HepG2 (cell line): Measurements from ENCODE around the gene ALS2CL. TPM values are rescaled to one million over a fixed set of nuclear protein-coding genes. Genes with fewer than 3 reads are reported as not detected.

ENCODE experiments used
- ATAC-seq: fragments of 200-7000 bp; cut with Tn5 transposase; 3 replicates; pipeline ENCODE4 v1.9.1; 2020; ENCODE audit warnings: mild to moderate bottlenecking, moderate library complexity
- BruUV-seq: library from RNA; stranded (reverse); fragments of 400-500 nt; replicated peaks from 2 replicates; lab custom pipeline; 2021; lab: Mats Ljungman, UMichigan
- CTCF ChIA-PET: fragments of 300-600 bp; formaldehyde crosslinking; extraction: SDS; loops from one replicate; lab custom pipeline; 2021; ENCODE audit warnings: low total read pairs, inconsistent platforms, low intra/inter-chr PET ratio; lab: Yijun Ruan, JAX
- POLR2A ChIA-PET: fragments of 350-600 bp; sonication (Branson Sonifier 250); formaldehyde crosslinking; loops from one replicate; lab custom pipeline; 2020; ENCODE audit warnings: antibody characterized with exemption, inconsistent platforms; lab: Yijun Ruan, JAX
- DNase-seq: peaks from one replicate; pipeline ENCODE4 v3.0.0-alpha.2; 2015; ENCODE audit warnings: low spot score
- FAIRE-seq: peaks from 3 replicates; lab custom pipeline; 2011; peaks lifted over from hg19 to GRCh38; lab: Jason Lieb, UNC
- H2AFZ ChIP-seq: one replicate; pipeline ENCODE4 v1.6.1; 2011; ENCODE audit warnings: low read length, inconsistent platforms
- H3K27ac ChIP-seq: fragments of 300-600 bp; 3 replicates; pipeline ENCODE4 v1.8.0; 2011; ENCODE audit warnings: mixed run types, mild to moderate bottlenecking, mixed read lengths, low read length, inconsistent platforms; ENCODE audit not compliant: insufficient read depth; ENCODE audit errors: extremely low read length
- H3K27me3 ChIP-seq, 2 experiments: fragments of 200-600 bp in 1 of 2; 2 replicates in 1 of 2; 3 replicates in 1 of 2; pipeline versions ENCODE4 v1.6.0 to v1.8.0; 2011; ENCODE audit warnings: low read length in 2 of 2, mild to moderate bottlenecking in 2 of 2, moderate library complexity in 2 of 2, inconsistent platforms in 1 of 2; ENCODE audit not compliant: insufficient read depth in 2 of 2, control insufficient read depth in 1 of 2
- H3K36me3 ChIP-seq, 2 experiments: fragments of 200-600 bp in 1 of 2; replicated peaks in 1 of 2; 2 replicates in 1 of 2; 3 replicates in 1 of 2; pipeline versions ENCODE4 v1.5.1 to v1.8.0; 2011; ENCODE audit warnings: low read length in 2 of 2, inconsistent platforms in 1 of 2; ENCODE audit not compliant: insufficient read depth in 2 of 2, control insufficient read depth in 1 of 2
- H3K4me1 ChIP-seq: 2 replicates; pipeline ENCODE4 v1.5.1; 2012; ENCODE audit warnings: low read length, inconsistent platforms; ENCODE audit not compliant: insufficient read depth
- H3K4me2 ChIP-seq: 2 replicates; pipeline ENCODE4 v1.6.0; 2011; ENCODE audit warnings: low read depth, low read length, inconsistent platforms
- H3K4me3 ChIP-seq, 3 experiments: fragments of 200-600 bp in 1 of 3; sonication (generic), shearing (Covaris generic) in 1 of 3; replicated peaks in 1 of 3; 2 replicates each; pipeline ENCODE4 v1.5.1; 2011 to 2016; ENCODE audit warnings: low read length in 3 of 3, inconsistent platforms in 2 of 3, low read depth in 2 of 3, mild to moderate bottlenecking in 2 of 3, control low read depth in 1 of 3, mixed read lengths in 1 of 3; ENCODE audit not compliant: insufficient read depth in 1 of 3
- H3K79me2 ChIP-seq: one replicate; pipeline ENCODE4 v1.6.1; 2011; ENCODE audit warnings: low read length, inconsistent platforms; ENCODE audit not compliant: insufficient read depth
- H3K9ac ChIP-seq: 2 replicates; pipeline ENCODE4 v1.6.0; 2011; ENCODE audit warnings: mild to moderate bottlenecking, low read depth, low read length, inconsistent platforms; ENCODE audit not compliant: insufficient read depth
- H3K9me3 ChIP-seq: 2 replicates; pipeline ENCODE4 v1.5.1; 2012; ENCODE audit warnings: mild to moderate bottlenecking, low read length
- H4K20me1 ChIP-seq: 2 replicates; pipeline ENCODE4 v1.6.0; 2011; ENCODE audit warnings: inconsistent platforms, mild to moderate bottlenecking, low read length, moderate library complexity; ENCODE audit not compliant: insufficient read depth
- ATF1 ChIP-seq: IDR thresholded peaks from 2 replicates; pipeline ENCODE4 v1.6.1; 2016; ENCODE audit warnings: mild to moderate bottlenecking, control low read depth
- DNMT3B ChIP-seq: conservative IDR thresholded peaks from 2 replicates; pipeline ENCODE4 v1.6.1; 2016; ENCODE audit warnings: missing biosample characterization, control low read depth
- DR1 ChIP-seq: sonication (generic); formaldehyde crosslinking; IDR thresholded peaks from 2 replicates; pipeline ENCODE4 v1.8.0; 2021; ENCODE audit warnings: mild to moderate bottlenecking, missing genetic modification reagents, inconsistent platforms
- JUND ChIP-seq: sonication (generic); formaldehyde crosslinking; IDR thresholded peaks from 2 replicates; pipeline ENCODE4 v1.8.0; 2022; ENCODE audit warnings: mild to moderate bottlenecking, missing genetic modification reagents
- KDM5B ChIP-seq: sonication (generic); formaldehyde crosslinking; IDR thresholded peaks from 2 replicates; pipeline ENCODE4 v1.4.0; 2020; ENCODE audit warnings: missing genetic modification reagents, mild to moderate bottlenecking, borderline replicate concordance
- NONO ChIP-seq, 2 experiments: fragments of 450-650 bp in 1 of 2; sonication (generic) in 1 of 2; formaldehyde crosslinking in 1 of 2; IDR thresholded peaks in 1 of 2; conservative IDR thresholded peaks in 1 of 2; 2 replicates each; pipeline versions ENCODE4 v1.6.1 to v1.8.0; 2017 to 2022; ENCODE audit warnings: mild to moderate bottlenecking in 1 of 2, missing genetic modification reagents in 1 of 2, moderate library complexity in 1 of 2
- PTBP1 ChIP-seq: fragments of 200-400 bp; formaldehyde crosslinking; IDR thresholded peaks from 2 replicates; pipeline ENCODE4 v1.6.1; 2018; ENCODE audit warnings: low read length, low read depth; ENCODE audit not compliant: poor library complexity, severe bottlenecking
- SALL2 ChIP-seq: sonication (generic); formaldehyde crosslinking; IDR thresholded peaks from 2 replicates; pipeline ENCODE4 v1.8.1; 2023; ENCODE audit warnings: mild to moderate bottlenecking, missing genetic modification reagents, inconsistent platforms
- SIX4 ChIP-seq: sonication (generic); formaldehyde crosslinking; IDR thresholded peaks from 2 replicates; pipeline ENCODE4 v1.4.0; 2020; ENCODE audit warnings: missing genetic modification reagents
- SPEN ChIP-seq: sonication (generic); formaldehyde crosslinking; IDR thresholded peaks from 2 replicates; pipeline ENCODE4 v1.5.1; 2020; ENCODE audit warnings: low read depth, mild to moderate bottlenecking, missing genetic modification reagents
- SRY ChIP-seq: sonication (generic); formaldehyde crosslinking; IDR thresholded peaks from 2 replicates; pipeline ENCODE4 v1.8.0; 2022; ENCODE audit warnings: mild to moderate bottlenecking, missing genetic modification reagents
- U2AF1 ChIP-seq: fragments of 200-400 bp; formaldehyde crosslinking; optimal IDR thresholded peaks from 2 replicates; pipeline ENCODE3; 2017; ENCODE audit warnings: mild to moderate bottlenecking, low read depth, low read length
- ZBTB20 ChIP-seq: sonication (generic); formaldehyde crosslinking; IDR thresholded peaks from 2 replicates; pipeline ENCODE4 v1.8.1; 2023; ENCODE audit warnings: missing genetic modification reagents, low read depth, mild to moderate bottlenecking, borderline replicate concordance
- ZFP90 ChIP-seq: sonication (generic); formaldehyde crosslinking; IDR thresholded peaks from 2 replicates; pipeline ENCODE4 v1.8.0; 2022; ENCODE audit warnings: missing genetic modification reagents, mild to moderate bottlenecking, inconsistent platforms, borderline replicate concordance
- ZNF530 ChIP-seq: sonication (generic); formaldehyde crosslinking; IDR thresholded peaks from 2 replicates; pipeline ENCODE4 v1.5.0; 2020; ENCODE audit warnings: low read depth, mild to moderate bottlenecking, missing genetic modification reagents
- ZNF562 ChIP-seq: sonication (generic); formaldehyde crosslinking; IDR thresholded peaks from 2 replicates; pipeline ENCODE4 v1.8.0; 2022; ENCODE audit warnings: missing genetic modification reagents, borderline replicate concordance
- WGBS: methylation state at CpG from one replicate; pipeline ENCODE4 v1.1.6; 2017; ENCODE audit warnings: low lambda C conversion rate; 5-methylcytosine and 5-hydroxymethylcytosine counted together
- in situ Hi-C: cut with HindIII; loops from 2 replicates; pipeline ENCODE4 v1.10.0; 2017; ENCODE audit warnings: low pct_unique_long_range_greater_than_20kb; ENCODE audit not compliant: extremely low pct_ligation_motif_present
- intact Hi-C: fragments of 100-400 bp; cut with micrococcal nuclease; formaldehyde crosslinking; loops from one replicate; pipeline ENCODE4 v1.10.0; 2022; ENCODE audit not compliant: unreplicated experiment
- polyA plus RNA-seq, 8 experiments: library from polyadenylated mRNA; depleted of rRNA in 3 of 8; stranded (reverse) in 7 of 8; unstranded in 1 of 8; fragments of >200 nt; fragmentation: Illumina TruSeq in 4 of 8; extraction: Trizol in 4 of 8; gene quantifications; 2 replicates each; pipeline versions ENCODE4 v1.2.1 to v1.2.3, GENCODE V29; 2011 to 2016; ENCODE audit warnings: low read depth in 4 of 8, missing spikeins in 1 of 8, mixed read lengths in 1 of 8; ENCODE audit not compliant: insufficient read depth in 1 of 8
- total RNA-seq, 5 experiments: library from RNA; depleted of rRNA; stranded (reverse); fragments of >200 nt; fragmentation: Illumina TruSeq; extraction: Trizol; gene quantifications; 2 replicates each; pipeline ENCODE4 v1.2.3, GENCODE V29; 2016; ENCODE audit warnings: low read depth in 1 of 5

Gene ALS2CL
- total and polyA plus RNA-seq, 2 of the 13 experiments (the other 11 are each of a cell fraction or from before 2014, with no cell fraction given): not detected

- TF ChIP-seq ATF1 (no peak), NONO (IDR thresholded peaks at IDR 0.05) (no peak), NONO (CRISPR knock-in tag; conservative IDR thresholded peaks at IDR 0.05) (no peak), ZFP90 (no peak), ZNF562 (CRISPR knock-in tag) (no peak), U2AF1 (no peak), ZNF530 (CRISPR knock-in tag) (no peak), DNMT3B (CRISPR knock-in tag) (no peak), SRY (CRISPR knock-in tag) (no peak), SPEN (no peak), DR1 (CRISPR knock-in tag) (no peak), SALL2 (CRISPR knock-in tag) (no peak), SIX4 (no peak), PTBP1 (no peak), JUND (no peak), KDM5B (CRISPR knock-in tag) (no peak), ZBTB20 (no peak)
- Histone ChIP-seq H3K9me3 (no peaks in the 10 kb centered on the region), H3K4me2 (no peak overlapping the region), H3K27ac (no peak overlapping the region), H3K27me3 (peaks cover 0 to 5% of the 10 kb centered on the region in 2 experiments; a peak in 1 of 5 replicates), H3K79me2 (no peaks in the 10 kb centered on the region), H3K9ac (no peak overlapping the region), H4K20me1 (no peaks in the 10 kb centered on the region), H2AFZ (no peak overlapping the region), H3K36me3 (no peaks in the 10 kb centered on the region), H3K4me3 (no peak overlapping the region), H3K4me1 (no peaks in the 10 kb centered on the region)
- FAIRE-seq (no peak), DNase-seq (no peak), ATAC-seq (no peak)
- intact Hi-C loops: no loop called here
- no TSS peak for BruUV-seq
- WGBS: 0% methylated on average over 3 of the region's 3 CpGs
- in situ Hi-C loops: no loop called here
- POLR2A ChIA-PET: no interaction called here
- CTCF ChIA-PET: no interaction called here
Measured at GRCh38 chr3:46640927-46641326, 52.6 kb downstream of the ALS2CL start.
